Loucy (cell line): ENCODE measurements around the gene ALPG.

Source experiments
- H2AFZ ChIP-seq: fragments of 200-600 bp; sonication (generic); 2 replicates; pipeline ENCODE4 v1.6.0; 2016; ENCODE audit warnings: antibody characterized with exemption, mild to moderate bottlenecking, low read length, moderate library complexity
- H3F3A ChIP-seq: fragments of 200-600 bp; 2 replicates; pipeline ENCODE4 v1.6.0; 2016; ENCODE audit warnings: antibody characterized with exemption, low read depth, mild to moderate bottlenecking
- H3K27me3 ChIP-seq: fragments of 200-600 bp; sonication (generic); 2 replicates; pipeline ENCODE4 v1.6.1; 2014; ENCODE audit warnings: low read length, mild to moderate bottlenecking; ENCODE audit not compliant: insufficient read depth, poor library complexity, severe bottlenecking
- H3K36me3 ChIP-seq: fragments of 200-600 bp; sonication (generic); 2 replicates; pipeline ENCODE4 v1.6.1; 2016; ENCODE audit warnings: low read length; ENCODE audit not compliant: insufficient read depth
- H3K4me1 ChIP-seq: fragments of 200-600 bp; sonication (generic); 2 replicates; pipeline ENCODE4 v1.5.1; 2014; ENCODE audit warnings: low read length, mild to moderate bottlenecking; ENCODE audit not compliant: insufficient read depth, poor library complexity, severe bottlenecking
- H3K4me2 ChIP-seq: fragments of 200-600 bp; sonication (generic); 2 replicates; pipeline ENCODE4 v1.6.0; 2014; ENCODE audit warnings: antibody characterized with exemption, low read length, low read depth, mild to moderate bottlenecking; ENCODE audit not compliant: poor library complexity, severe bottlenecking
- H3K4me3 ChIP-seq: fragments of 200-600 bp; sonication (generic); 2 replicates; pipeline ENCODE4 v1.5.1; 2014; ENCODE audit warnings: low read length, mild to moderate bottlenecking, mixed read lengths; ENCODE audit not compliant: poor library complexity, severe bottlenecking
- H3K79me2 ChIP-seq: fragments of 200-600 bp; sonication (generic); 2 replicates; pipeline ENCODE4 v1.6.1; 2014; ENCODE audit warnings: low read length; ENCODE audit not compliant: insufficient read depth
- H3K9ac ChIP-seq: fragments of 200-600 bp; sonication (generic); 2 replicates; pipeline ENCODE4 v1.6.0; 2014; ENCODE audit warnings: mild to moderate bottlenecking, low read depth, low read length, moderate library complexity; ENCODE audit not compliant: poor library complexity, severe bottlenecking
- H3K9me2 ChIP-seq: fragments of 200-600 bp; sonication (generic); replicated peaks from 2 replicates; pipeline ENCODE4 v1.6.1; 2016; ENCODE audit warnings: low read depth, low read length, mixed read lengths
- H3K9me3 ChIP-seq: fragments of 200-600 bp; sonication (generic); 2 replicates; pipeline ENCODE4 v1.6.1; 2014; ENCODE audit warnings: mild to moderate bottlenecking, antibody characterized with exemption, low read length, low read depth; ENCODE audit not compliant: insufficient read depth
- H4K20me1 ChIP-seq: fragments of 200-600 bp; sonication (generic); 2 replicates; pipeline ENCODE4 v1.6.0; 2014; ENCODE audit warnings: antibody characterized with exemption, low read length, mild to moderate bottlenecking; ENCODE audit not compliant: insufficient read depth, poor library complexity, severe bottlenecking
- CTCF ChIP-seq: fragments of 200-600 bp; sonication (generic); conservative IDR thresholded peaks from 2 replicates; pipeline ENCODE4 v1.5.1; 2014; ENCODE audit warnings: mild to moderate bottlenecking, antibody characterized with exemption, low read length
- EZH2phosphoT487 ChIP-seq: fragments of 200-600 bp; IDR thresholded peaks from 2 replicates; pipeline ENCODE4 v1.6.1; 2018; ENCODE audit warnings: antibody characterized with exemption, mild to moderate bottlenecking, moderate library complexity, borderline replicate concordance

Gene ALPG

GRCh38 chr2:232458661-232459418 lies 52.2 kb downstream of the ALPG start:
- TF ChIP-seq CTCF (no peak), EZH2phosphoT487 (no peak)
- H3K9me3 ChIP-seq, result no peaks in the 10 kb centered on the region
- no peaks in the 10 kb centered on the region for H3K9me2 ChIP-seq
- no peak overlapping the region for H3K9ac ChIP-seq
- H3K36me3 ChIP-seq, result no peaks in the 10 kb centered on the region
- no peaks in the 10 kb centered on the region for H3K27me3 ChIP-seq
- H3F3A ChIP-seq, result no peaks in the 10 kb centered on the region
- no peak overlapping the region for H2AFZ ChIP-seq
- no peaks in the 10 kb centered on the region for H3K79me2 ChIP-seq
- H3K4me3 ChIP-seq, result no peak overlapping the region
- no peaks in the 10 kb centered on the region for H4K20me1 ChIP-seq
- no peaks in the 10 kb centered on the region for H3K4me1 ChIP-seq
- no peak overlapping the region for H3K4me2 ChIP-seq

DNA sequence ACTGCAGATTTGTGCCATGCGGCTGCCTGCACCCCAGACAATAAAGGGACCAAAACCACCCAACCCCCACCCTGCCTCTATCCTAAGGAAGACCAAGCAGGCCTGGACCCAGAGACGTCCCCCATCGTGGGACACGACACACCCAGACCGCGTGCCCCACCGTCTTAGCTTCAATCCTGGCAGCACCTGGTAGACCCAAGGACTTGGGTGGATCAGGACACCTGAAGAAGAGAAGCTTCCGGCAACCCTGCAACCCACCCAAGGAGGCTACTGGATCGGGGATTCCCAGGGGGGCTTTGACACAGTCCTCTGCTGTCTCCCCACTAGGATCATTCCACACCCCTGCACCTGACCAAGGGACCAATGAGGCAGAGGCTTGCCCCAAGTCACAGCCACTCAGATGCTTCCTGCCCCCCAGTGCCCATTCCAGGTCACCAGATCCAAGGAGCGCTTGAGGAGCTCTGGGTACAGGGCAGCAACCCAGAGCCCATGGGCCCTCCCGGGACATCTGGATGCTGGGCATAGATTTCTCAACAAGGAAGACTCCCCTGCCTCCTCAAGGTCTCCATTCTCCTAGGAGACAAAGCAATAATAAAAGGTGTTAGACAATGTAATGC lies 52.9 kb downstream of the ALPG start:
- H3F3A ChIP-seq, result no peaks in the 10 kb centered on the region
- no peaks in the 10 kb centered on the region for H3K9me3 ChIP-seq
- no peak overlapping the region for H2AFZ ChIP-seq
- no peaks in the 10 kb centered on the region for H3K27me3 ChIP-seq
- H3K36me3 ChIP-seq, result no peaks in the 10 kb centered on the region
- H3K4me2 ChIP-seq, result no peak overlapping the region
- no peaks in the 10 kb centered on the region for H4K20me1 ChIP-seq
- H3K9ac ChIP-seq, result no peak overlapping the region
- H3K79me2 ChIP-seq, result no peaks in the 10 kb centered on the region
- no peak for TF ChIP-seq EZH2phosphoT487
- TF ChIP-seq CTCF, result no peak
- H3K4me3 ChIP-seq, result no peak overlapping the region
- H3K4me1 ChIP-seq, result no peaks in the 10 kb centered on the region
- H3K9me2 ChIP-seq, result no peaks in the 10 kb centered on the region

DNA sequence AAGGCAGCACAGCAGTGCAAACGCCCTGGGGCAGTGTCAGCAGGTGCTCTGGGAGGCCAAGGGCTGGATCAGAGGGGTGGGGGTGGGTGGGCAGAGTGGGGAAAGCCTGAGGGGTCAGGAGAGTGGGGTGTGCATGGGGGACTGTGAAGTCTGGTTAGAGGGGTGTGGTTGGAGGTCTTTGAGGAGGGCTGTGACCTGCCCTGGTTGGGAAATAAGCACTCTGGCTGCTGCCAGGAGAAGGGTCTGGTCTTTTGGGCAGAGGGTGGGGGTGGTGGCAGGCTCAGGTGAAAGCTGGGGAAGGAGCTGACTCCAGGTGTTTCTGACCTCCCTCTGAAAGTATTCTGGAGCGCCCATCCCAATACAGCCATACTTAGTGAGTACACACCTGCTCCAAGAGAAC lies 53.5 kb downstream of the ALPG start:
- no peaks in the 10 kb centered on the region for H3K79me2 ChIP-seq
- H3K9ac ChIP-seq, result no peak overlapping the region
- H4K20me1 ChIP-seq, result no peaks in the 10 kb centered on the region
- no peaks in the 10 kb centered on the region for H3K9me3 ChIP-seq
- TF ChIP-seq CTCF, result no peak
- no peaks in the 10 kb centered on the region for H3F3A ChIP-seq
- H3K4me2 ChIP-seq, result no peak overlapping the region
- H3K27me3 ChIP-seq, result no peaks in the 10 kb centered on the region
- H3K4me1 ChIP-seq, result no peaks in the 10 kb centered on the region
- no peaks in the 10 kb centered on the region for H3K9me2 ChIP-seq
- no peak overlapping the region for H3K4me3 ChIP-seq
- no peaks in the 10 kb centered on the region for H3K36me3 ChIP-seq
- H2AFZ ChIP-seq, result no peak overlapping the region
